ENCODE measurements around the gene GABPB1. TPM values are rescaled to one million over a fixed set of nuclear protein-coding genes. Genes with fewer than 3 reads are reported as not detected.
A peak's percentile ranks its signal among the peaks of the same experiment; 100 is the strongest.
"Not testable (repeated sequence)": the region's sequence is repeated elsewhere in the genome, so short reads cannot be mapped to it uniquely, and the experiment has no call there.

Gene GABPB1
- total RNA-seq, 1 experiment from 2014 or later, result 39.7 TPM

- Histone ChIP-seq H3K9ac (ENCODE audit: low read length) (no peak overlapping the region), H2AFZ (ENCODE audit: low read length) (no peak overlapping the region), H3K36me3 (ENCODE audit: low read depth, low read length) (no peaks in the 10 kb centered on the region), H3K27me3 (ENCODE audit: low read length) (no peaks in the 10 kb centered on the region), H3F3A (ENCODE audit: low read length, unreplicated experiment) (no peaks in the 10 kb centered on the region), H3K9me3 (ENCODE audit: low read length) (no peaks in the 10 kb centered on the region), H3K79me2 (ENCODE audit: low read length) (no peaks in the 10 kb centered on the region), H3K9me2 (replicated peaks; ENCODE audit: low read length) (no peaks in the 10 kb centered on the region), H4K20me1 (ENCODE audit: low read length) (no peaks in the 10 kb centered on the region), H3K4me3 (ENCODE audit: low read length) (no peak overlapping the region), H3K4me1 (ENCODE audit: insufficient read depth, low read length) (no peaks in the 10 kb centered on the region), H3K27ac (ENCODE audit: low read length) (no peak overlapping the region), H3K4me2 (ENCODE audit: low read length) (no peak overlapping the region)
- ChIA-PET CTCF (no interaction called here), POLR2A (ENCODE audit: unreplicated experiment) (no interaction called here)
- DNase-seq (no peak), ATAC-seq (no peak)
- BruUV-seq (replicated peaks), result no TSS peak
- TF ChIP-seq EZH2phosphoT487 (IDR thresholded peaks at IDR 0.05; ENCODE audit: borderline replicate concordance, low read length) (no peak), EZH2 (IDR thresholded peaks at IDR 0.05; ENCODE audit: low read length, unreplicated experiment) (no peak), CTCF (conservative IDR thresholded peaks at IDR 0.05; ENCODE audit: low read depth, low read length) (no peak)
- intact Hi-C loops (cut with micrococcal nuclease), result no loop called here
Observed at GRCh38 chr15:50378776-50379175, 23.8 kb upstream of the GABPB1 start.

GRCh38 chr15:50377867-50378751, 23.1 kb upstream of the GABPB1 start:
- no peak overlapping the region for H3K27ac ChIP-seq (ENCODE audit: low read length)
- H2AFZ ChIP-seq (ENCODE audit: low read length), result no peak overlapping the region
- no peaks in the 10 kb centered on the region for H3K9me2 ChIP-seq (replicated peaks; ENCODE audit: low read length)
- intact Hi-C loops (cut with micrococcal nuclease), result no loop called here
- H3K36me3 ChIP-seq (ENCODE audit: low read depth, low read length), result no peaks in the 10 kb centered on the region
- ChIA-PET CTCF (no interaction called here), POLR2A (ENCODE audit: unreplicated experiment) (no interaction called here)
- H3K4me3 ChIP-seq (ENCODE audit: low read length), result no peak overlapping the region
- H3K4me2 ChIP-seq (ENCODE audit: low read length), result no peak overlapping the region
- H3K4me1 ChIP-seq (ENCODE audit: insufficient read depth, low read length), result no peaks in the 10 kb centered on the region
- TF ChIP-seq CTCF (conservative IDR thresholded peaks at IDR 0.05; ENCODE audit: low read depth, low read length) (no peak), EZH2 (IDR thresholded peaks at IDR 0.05; ENCODE audit: low read length, unreplicated experiment) (no peak), EZH2phosphoT487 (IDR thresholded peaks at IDR 0.05; ENCODE audit: borderline replicate concordance, low read length) (no peak)
- H3K9ac ChIP-seq (ENCODE audit: low read length), result no peak overlapping the region
- no TSS peak for BruUV-seq (replicated peaks)
- no peak for DNase-seq
- no peaks in the 10 kb centered on the region for H4K20me1 ChIP-seq (ENCODE audit: low read length)
- ATAC-seq, result peak; percentile 35; the same call in 1 of the 2 replicates
- H3K79me2 ChIP-seq (ENCODE audit: low read length), result no peaks in the 10 kb centered on the region
- no peaks in the 10 kb centered on the region for H3K27me3 ChIP-seq (ENCODE audit: low read length)
- no peaks in the 10 kb centered on the region for H3K9me3 ChIP-seq (ENCODE audit: low read length)
- no peaks in the 10 kb centered on the region for H3F3A ChIP-seq (ENCODE audit: low read length, unreplicated experiment)

GRCh38 chr15:50369564-50369963, 14.6 kb upstream of the GABPB1 start:
- DNase-seq; H3F3A ChIP-seq (ENCODE audit: low read length, unreplicated experiment); BruUV-seq (replicated peaks); H4K20me1 ChIP-seq (ENCODE audit: low read length); H3K9me3 ChIP-seq (ENCODE audit: low read length); H3K9me2 ChIP-seq (replicated peaks; ENCODE audit: low read length); H3K27ac ChIP-seq (ENCODE audit: low read length); H2AFZ ChIP-seq (ENCODE audit: low read length); H3K4me1 ChIP-seq (ENCODE audit: insufficient read depth, low read length); ATAC-seq; H3K79me2 ChIP-seq (ENCODE audit: low read length); H3K4me2 ChIP-seq (ENCODE audit: low read length); H3K36me3 ChIP-seq (ENCODE audit: low read depth, low read length); POLR2A ChIA-PET (ENCODE audit: unreplicated experiment); CTCF ChIA-PET; H3K4me3 ChIP-seq (ENCODE audit: low read length); intact Hi-C loops (cut with micrococcal nuclease); H3K9ac ChIP-seq (ENCODE audit: low read length); H3K27me3 ChIP-seq (ENCODE audit: low read length): not testable (repeated sequence)

Data from PC-3 (cell line).